Inferior parietal cortex (tissue), 1 donor: ENCODE data around the gene BTBD16.

Experiments used
- DNase-seq: peaks from one replicate; pipeline ENCODE4 v3.0.0-alpha.2; 2016; ENCODE audit errors: extremely low spot score

Gene BTBD16

GRCh38 chr10:122273966-122274545 lies 3.0 kb downstream of the BTBD16 start:
- DNase-seq = no peak

DNA sequence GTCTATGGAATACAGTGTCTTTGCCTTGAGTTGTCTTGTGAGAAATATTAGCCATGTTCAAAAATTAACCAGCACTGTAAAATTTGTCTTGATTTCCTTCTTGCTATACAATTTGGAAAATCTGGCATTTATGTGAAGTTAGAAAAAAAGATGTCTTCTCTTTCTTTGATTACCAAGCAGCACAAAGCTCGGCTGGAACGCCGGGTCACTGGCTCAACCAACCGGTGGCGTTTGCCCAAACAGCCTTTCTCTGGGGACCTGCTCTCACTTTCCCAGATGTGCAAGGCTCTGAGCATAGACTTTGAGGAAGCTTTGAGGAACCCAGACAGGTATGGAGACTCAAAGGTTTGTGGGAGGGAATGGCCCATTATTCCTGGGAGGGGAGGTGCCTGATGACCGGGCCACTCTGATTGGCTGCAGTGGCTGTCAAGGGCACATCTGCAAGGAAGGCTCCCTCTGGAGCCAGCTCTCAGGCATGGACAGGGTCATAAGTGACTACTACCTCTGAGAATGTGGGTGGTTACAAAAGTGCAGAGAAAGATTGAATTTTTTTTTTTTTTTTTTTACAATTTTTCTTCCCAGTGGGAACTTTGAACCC lies 5.6 kb downstream of the BTBD16 start:
- DNase-seq = no peak

GRCh38 chr10:122277526-122278136 lies 6.5 kb downstream of the BTBD16 start:
- no peak for DNase-seq

GRCh38 chr10:122279725-122280141 lies 8.6 kb downstream of the BTBD16 start:
- DNase-seq = peak; percentile 77

- no peak for DNase-seq
These were observed 9.1 kb downstream of the BTBD16 start for GRCh38 chr10:122280156-122280555.

DNA sequence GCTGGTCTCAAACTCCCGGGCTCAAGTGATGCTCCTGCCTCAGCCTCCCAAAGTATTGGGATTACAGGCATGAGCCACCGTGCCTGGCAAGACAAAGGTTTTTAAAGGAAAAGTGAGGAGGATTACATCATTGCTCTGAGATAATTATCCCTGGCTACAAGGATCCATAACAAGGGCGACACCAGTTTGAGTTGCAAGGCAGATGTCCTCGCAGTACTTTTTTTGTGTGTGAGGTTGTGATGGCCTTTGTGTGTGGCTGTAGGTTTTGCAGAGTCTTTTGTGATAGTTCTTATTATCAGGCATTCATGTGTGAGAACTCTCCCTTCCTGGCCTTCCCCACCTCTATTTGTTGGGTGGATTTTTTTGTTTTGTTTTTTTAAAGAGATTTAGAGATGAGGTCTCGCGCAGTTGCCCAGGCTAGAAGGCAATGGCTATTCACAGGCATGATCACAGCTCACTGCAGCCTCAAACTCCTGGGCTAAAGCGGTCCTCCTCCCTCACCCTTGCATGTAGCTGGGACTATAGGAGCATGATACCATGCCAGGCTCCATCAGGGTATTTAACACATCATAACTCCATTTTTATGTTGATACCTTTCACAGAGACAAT lies 10.0 kb downstream of the BTBD16 start:
- DNase-seq = no peak

- no peak for DNase-seq
These were observed 10.7 kb downstream of the BTBD16 start for GRCh38 chr10:122281751-122282150.

GRCh38 chr10:122282253-122282671 lies 11.2 kb downstream of the BTBD16 start:
- DNase-seq = no peak

DNA sequence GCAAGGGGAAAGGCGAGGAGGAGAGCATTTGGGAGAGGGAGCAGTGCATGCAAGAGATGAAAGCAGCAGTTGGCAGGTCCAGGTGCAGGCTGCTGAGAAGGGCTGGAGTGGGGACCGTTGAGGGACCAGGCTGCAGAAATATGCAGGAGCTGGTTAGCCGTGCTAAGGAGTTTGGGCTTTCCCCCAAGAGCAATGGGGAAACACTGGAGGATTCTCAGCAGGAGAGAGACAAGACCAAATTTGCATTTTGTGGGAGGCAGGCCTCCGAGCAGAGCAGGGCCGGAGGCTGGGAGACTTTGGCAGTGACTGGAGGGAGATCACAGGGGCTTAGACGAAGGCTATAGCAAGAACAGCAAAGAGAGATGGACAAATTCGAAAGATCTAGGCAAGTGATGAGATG lies 11.8 kb downstream of the BTBD16 start:
- no peak for DNase-seq

GRCh38 chr10:122285506-122286444 lies 14.7 kb downstream of the BTBD16 start:
- DNase-seq = no peak

DNA sequence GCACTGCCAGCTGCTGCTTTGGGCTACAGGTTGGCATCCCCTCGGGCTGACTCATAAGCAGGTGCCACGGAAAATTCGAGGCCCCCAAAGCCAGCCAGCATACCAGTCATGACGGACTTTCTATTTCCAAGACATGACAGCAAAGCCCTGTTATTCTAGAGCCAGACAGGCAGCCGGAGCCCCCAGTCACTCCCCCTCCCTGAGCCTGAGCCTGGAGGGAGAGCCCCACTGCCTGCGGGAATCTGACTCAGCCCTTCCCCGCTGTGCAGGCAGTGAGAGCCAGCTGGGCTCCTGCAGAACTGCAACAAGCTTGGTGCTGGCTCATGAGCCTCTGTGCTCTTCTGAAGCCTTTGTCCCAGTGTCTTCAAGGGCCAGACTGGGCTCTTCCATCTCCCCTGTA lies 15.8 kb downstream of the BTBD16 start:
- no peak for DNase-seq

DNA sequence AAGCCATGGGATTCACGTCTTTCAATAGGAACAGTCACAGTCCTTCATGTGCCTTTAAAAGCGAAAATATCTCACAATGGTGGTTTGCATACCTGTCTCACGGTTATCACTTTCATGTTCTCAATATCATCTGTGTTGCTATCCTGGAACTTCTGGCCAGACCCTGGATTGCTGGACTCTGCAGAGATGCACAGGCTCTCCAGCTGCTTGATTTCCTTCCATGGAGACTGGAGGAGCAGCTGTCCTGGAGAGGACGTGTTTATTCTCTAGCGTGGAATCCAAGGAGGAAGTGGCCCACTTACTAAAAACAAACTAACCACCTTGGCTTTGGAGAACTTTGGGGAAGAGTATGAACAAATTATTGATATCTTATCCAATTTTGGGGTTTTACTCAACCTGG lies 16.5 kb downstream of the BTBD16 start:
- no peak for DNase-seq

DNA sequence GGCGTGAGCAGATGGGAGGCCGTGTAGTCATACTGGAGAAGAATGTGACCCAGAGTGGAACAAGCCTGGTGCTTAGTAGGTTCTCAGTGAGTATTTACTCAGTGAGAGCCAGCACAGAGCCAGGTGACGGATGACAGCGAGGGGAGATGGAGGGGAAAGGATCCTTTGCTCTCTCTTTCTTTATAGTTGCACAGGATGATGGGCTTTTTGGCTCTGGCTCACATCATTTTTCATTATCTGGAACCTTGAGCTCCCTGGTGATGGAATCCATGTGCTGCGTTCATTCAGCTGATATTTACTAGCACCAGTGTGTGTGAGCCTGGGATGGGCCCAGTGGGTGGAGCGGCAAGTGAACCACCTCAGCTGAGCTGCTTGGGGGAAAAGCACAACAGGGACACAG lies 17.2 kb downstream of the BTBD16 start:
- no peak for DNase-seq

- no peak for DNase-seq
These were observed 17.8 kb downstream of the BTBD16 start for GRCh38 chr10:122288917-122289316.

GRCh38 chr10:122290334-122290733 lies 19.2 kb downstream of the BTBD16 start:
- no peak for DNase-seq

GRCh38 chr10:122290833-122291532 lies 19.9 kb downstream of the BTBD16 start:
- DNase-seq = no peak

GRCh38 chr10:122291739-122292138 lies 20.6 kb downstream of the BTBD16 start:
- no peak for DNase-seq

DNA sequence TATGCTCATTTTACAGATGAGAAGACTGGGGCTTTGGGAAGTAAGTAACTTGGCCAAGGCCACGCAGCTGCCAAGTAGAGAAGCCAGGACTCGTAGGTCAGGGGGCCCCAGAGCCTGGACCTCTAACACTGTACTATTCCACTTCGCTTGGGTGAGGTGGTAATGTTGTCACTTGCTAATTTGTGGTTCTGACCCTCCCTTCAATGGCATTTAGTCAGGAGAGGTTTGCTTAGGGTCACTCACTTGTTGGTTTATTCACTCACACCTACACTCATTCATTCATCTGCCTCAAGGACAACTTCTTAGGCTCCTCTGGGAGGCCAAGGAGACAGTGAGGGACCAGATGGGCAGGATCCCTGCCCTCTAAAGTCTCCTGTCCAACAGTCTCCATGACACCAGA lies 21.3 kb downstream of the BTBD16 start:
- DNase-seq = no peak

DNA sequence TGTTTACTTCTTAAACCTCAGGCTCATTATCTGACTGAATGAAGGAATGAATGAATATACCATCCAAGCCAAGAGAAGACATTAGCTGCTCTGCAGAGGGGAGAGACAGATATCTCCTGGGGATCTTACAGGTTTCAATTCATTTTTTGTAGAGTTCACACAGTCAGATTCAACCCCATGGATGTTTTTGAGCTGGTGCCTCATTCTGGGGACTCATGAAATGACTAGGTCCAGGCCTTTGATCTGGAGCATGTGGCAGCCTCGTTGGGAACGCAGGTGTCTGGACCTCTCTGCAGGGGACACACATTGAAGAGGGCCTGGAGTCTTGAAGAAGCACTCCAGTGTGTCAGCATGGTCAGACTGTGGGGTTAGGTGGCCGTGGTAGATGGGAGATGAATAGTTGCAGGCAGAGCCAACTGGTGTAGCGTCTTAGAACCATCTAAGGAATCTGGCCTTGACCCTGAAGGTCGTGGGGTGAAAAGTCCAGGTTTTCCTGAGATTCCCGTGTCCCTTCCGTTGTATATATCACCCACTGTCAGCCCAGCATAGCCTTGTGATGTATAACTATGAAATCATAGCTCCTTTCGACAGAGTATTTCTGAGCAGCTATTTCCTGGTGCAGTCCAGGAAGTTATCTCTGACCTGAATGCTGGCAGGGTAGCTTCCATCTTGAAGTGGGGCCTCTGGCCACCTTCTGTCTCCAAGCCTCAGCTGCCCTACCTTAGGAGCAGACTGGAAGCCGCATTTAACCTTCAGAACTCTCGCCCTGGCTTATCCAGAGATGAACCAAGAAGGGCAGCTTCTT lies 22.3 kb downstream of the BTBD16 start:
- no peak for DNase-seq

DNA sequence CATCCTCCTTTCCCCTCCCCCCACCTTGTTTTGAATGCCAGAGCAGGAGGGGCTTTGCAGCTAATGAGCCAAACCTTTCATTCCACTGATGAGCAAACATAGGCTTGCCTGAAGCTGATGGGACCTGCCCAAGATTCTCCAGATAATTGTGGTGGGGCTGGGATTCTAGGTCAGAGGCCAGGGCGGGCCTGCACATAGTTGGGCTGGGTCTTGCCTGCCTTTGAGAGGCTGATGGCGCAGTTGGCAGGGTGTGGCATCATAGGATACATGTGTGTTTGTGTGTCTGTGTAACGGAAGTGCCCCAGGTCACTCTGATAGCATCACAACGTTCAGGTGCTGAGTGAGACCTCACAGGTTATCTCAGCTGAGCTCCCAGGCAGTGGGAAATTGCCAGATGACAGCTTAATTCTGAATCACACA lies 22.9 kb downstream of the BTBD16 start:
- no peak for DNase-seq
